GM04504 (cell line): Measurements from ENCODE around the gene MTMR1.
A peak's percentile ranks its signal among the peaks of the same experiment; 100 is the strongest.

Experiments used
- DNase-seq: peaks from one replicate; pipeline ENCODE4 v3.0.0-alpha.2; 2012; ENCODE audit warnings: low read depth

The MTMR1 gene

DNA sequence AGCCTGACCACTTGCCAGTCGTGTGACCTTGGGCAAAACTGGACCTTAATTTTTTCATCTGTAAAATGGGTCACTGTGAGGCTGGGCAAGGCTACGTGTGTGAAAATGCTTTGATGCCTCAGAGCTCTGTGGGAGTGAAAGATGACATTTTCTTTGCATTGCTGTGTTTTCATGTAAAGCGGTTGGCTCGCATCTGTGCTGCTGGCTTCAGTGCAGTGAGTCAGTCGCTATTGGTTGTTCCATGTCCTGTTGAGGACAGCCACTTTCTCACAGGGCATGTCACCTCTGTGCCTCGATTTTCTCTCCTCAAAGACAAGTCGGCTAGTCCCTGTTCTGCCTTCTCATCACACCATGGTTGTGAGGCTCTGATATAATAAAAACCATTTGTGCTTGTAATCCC lies 4.4 kb downstream of the MTMR1 start:
- no peak for DNase-seq

DNA sequence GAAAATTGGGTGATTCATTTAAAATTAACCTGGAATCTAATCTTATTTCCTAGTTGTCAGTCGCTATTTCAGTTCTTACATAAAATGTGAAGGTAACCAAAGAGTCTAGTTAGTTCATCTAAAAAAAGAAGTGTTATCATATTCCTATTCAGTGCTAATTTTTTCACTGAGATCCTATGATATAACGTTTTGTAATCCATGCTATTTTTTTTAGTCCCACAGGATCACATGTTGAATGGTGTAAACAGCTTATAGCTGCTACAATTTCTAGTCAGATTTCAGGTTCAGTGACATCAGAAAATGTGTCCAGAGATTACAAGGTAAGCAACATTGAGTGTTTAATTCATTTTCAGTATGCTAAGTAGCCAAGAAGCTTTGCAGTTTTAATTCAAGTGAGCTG lies 5.8 kb downstream of the MTMR1 start:
- no peak for DNase-seq

DNA sequence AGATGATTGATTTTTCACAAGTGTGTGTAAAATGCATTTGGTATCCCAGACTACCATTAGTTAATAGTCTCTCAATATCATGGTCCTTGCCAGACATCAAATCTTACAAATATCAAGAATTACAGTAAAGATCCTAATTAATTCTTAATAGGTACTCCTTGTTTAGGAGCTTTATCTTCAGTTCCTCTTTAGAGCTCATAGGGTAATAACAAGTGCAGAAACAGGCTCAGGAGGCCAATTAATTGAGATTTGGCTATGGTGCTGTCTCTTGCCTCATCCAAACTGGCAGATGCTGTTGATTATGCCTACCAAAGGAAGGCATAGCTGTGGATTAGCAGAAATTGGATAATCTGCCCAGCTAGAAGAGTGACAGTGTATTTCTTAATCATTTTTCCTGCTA lies 6.9 kb downstream of the MTMR1 start:
- DNase-seq, result no peak

DNA sequence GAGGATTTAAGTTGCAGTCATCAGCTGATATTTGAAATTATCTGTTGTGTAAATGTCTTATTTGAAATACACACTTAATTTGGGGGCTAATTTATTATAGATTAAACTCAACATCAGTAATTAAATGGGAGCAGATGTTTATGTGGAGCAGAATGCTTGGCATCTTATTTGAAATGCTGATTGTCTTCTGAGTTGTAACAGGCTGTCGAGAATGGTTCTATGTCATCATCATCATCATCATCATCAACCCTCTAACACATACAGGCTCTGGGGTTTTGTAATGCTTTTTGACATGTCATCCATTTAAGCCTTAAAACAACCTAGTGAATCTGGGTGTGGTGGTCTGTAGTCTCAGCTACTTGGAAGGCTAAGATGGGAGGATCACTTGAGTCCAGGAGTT lies 8.2 kb downstream of the MTMR1 start:
- DNase-seq, result no peak

DNA sequence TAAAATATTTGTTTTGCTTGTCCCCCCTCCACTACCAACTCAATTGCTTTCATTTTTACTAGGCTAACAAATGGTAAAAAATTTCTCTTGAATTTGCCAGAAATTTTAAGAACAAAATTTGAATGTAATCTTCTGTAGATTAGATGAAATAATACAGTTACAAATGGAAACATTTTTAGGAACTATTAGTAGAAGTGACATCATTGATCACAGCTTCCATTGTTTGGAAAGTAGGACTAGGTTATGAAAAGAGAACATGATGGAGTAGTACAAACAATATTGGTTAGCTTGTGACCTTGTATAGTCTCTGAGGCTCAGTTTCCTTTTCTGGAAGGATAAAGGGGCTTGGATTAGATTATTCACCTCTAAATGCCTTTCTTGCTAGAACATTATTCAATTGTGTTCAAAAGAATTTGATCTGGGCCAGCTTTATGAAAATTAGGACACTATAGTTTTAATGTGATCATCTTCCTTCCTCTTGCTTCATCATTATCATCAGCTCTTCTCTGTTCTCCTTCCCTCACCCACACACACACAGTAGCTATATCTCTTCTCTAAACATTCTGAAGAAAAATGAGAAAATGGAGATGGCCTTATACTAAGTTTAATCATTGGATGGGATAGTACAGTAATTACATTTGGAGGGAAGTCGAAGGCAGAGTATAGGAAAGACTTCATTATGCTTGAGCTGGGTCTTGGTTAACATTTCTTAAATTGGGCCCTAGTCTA lies 9.9 kb downstream of the MTMR1 start:
- DNase-seq, result no peak

DNA sequence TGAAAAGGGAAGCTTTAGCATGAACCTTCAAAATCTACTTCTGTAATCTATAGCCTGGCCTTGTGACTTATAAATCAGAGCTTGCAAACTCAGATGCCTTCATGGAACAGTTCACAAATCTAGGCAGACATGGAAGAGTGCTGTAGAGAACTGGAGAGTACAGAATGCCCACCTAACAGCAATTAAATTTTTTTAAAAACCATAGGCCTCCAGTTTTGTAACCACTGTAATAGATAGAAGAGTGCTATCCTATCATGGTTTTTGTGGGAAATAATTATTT lies 10.4 kb downstream of the MTMR1 start:
- no peak for DNase-seq

DNA sequence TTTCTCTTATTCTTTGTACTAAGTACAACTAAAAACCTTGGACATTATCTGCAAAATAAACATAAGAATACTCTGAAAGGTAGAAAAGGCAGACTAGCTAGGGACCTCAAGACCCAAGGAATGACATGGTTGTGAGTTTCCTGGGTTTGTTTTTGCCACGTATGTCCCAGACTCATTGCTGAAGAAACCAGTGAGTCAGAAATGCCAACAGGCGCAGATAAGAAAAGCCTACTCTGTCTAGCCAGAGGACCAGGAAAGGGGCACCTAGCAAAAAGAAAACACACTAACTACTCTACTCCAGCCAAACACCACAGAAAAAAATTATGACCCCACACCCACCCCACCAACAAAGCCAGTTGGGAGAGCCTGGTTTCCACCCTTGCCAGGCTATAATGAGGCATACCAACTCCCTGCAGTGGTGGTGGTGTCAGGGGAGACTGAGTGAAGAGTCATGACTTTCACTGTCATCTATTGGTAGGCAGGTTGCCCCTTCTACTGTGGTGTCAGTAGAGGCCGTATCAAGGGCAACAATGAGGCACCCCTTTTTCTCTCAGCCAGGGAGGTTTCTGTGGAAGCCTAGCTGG lies 10.9 kb downstream of the MTMR1 start:
- no peak for DNase-seq

DNA sequence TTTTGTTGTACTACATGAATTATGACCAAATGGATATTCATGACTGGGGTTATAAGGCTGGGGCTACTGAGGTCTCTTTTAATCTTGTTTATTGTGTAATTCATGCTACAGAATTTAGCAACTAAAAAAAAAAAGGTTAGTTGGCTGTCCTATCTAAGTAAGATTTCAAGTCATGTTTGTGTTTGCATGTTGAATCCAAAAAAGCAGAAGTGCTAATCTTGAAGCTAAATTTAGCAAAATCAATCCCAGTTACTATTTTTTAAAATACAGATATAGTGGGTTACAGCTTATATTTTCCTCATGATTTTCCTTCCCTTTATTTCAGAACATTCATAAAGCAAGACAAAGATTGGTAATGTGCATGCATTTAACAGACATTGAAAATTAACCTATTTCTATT lies 19.4 kb downstream of the MTMR1 start:
- no peak for DNase-seq

DNA sequence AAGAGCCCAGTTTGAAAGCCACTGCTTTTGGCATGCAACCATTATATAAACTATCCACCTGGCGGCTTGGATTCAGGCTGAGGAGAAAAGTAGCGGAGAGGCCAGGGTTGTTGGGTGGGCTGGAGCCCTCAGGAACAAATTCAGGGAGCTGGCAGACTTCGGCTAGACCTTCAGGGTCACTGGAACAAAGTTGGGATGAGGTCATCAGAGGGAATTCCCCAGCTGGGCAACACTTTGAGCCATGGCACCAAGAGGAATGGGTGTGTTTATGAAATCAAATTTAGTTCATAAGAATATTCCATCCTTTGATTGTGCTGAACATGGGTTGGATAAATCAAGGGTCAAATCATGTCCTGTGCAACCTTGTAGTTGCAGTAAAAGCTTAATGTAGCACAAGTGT lies 22.0 kb downstream of the MTMR1 start:
- DNase-seq, result no peak

DNA sequence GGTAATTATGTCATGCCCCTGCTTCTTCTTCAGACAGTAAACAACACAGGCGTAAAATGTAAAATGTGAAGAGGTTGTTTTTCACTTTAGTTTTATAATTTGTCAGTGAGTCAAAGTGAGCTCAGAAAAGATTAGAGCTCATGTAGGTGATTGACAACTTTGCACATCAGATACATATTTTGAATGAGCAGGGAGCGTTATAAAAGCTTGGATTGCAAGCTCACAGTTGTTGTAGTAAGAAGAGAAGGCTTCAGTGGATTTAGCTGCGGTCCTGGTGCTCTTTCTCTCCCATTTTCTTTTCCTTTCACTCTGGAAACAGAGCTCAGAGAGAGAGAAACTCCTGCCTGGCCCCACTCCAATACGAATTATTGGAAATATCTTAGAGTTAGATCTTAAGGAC lies 26.4 kb downstream of the MTMR1 start:
- DNase-seq, result no peak

DNA sequence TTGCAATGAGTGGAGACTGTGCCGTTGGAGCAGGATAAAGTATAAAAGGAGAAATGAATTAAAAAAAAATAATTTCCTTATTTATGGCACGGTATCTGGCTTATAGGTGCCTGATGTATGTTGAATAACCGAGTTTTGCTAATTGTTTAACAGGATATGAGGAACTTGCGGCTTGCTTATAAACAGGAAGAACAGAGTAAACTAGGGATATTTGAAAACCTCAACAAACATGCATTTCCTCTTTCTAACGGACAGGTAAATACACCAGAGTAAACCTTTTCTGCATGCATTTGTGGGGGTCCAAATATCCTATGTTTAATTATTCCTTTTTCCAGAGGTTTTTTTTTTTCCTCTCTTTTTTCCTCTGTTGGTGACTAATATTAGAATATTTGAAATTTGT lies 36.8 kb downstream of the MTMR1 start:
- DNase-seq, result no peak

DNA sequence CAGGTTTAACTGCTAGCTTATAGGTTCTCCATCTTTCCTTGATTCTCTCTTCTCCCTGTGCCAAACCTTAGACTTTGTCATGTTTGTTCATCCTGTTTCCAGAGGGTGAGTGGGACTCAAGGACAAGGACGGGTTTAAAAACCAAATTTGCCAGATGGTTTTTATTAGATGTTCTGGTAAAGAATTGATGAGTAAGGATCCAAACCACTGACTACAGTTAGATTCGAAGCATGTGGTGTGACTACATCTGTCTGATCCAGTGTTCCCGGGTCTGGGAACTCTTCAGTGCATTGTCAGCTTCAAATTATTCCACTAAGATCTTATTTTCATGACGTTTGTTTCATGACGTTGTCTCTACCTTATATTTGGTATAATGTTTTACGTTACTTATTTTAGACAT lies 37.5 kb downstream of the MTMR1 start:
- peak; percentile 55 for DNase-seq

DNA sequence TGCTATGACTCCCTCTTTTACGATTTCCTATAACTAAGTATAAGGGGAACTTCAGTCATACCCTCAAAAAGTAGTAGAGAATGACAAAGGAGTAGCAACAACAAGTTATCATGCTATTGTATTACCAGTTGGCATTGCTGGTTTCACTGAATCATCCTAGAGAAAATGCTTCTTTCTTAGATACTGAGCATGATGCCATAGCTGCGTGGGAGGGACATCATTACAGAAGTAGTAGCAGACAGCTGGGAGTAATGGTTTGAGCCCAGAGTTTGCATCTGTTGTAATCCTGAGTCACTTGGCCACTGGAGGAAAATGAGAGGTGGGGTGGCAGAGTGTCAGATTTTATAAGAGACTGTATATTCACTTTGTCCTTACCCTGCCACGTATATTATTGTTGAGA lies 38.6 kb downstream of the MTMR1 start:
- DNase-seq, result peak; percentile 86

DNA sequence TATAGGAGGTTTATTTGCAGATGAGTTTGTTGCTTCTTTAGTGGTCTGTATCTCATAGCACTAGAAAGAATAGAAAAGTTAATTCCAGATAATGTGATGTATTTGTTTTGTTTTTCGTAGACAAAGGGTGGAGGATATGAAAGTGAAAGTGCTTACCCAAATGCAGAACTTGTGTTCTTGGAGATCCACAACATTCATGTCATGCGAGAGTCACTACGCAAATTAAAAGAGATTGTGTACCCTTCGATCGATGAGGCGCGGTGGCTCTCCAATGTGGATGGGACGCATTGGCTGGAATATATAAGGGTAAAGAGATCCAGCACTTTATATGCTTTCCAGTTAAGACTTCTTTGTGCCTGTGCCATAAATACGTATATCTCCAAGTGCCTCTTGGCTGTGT lies 43.3 kb downstream of the MTMR1 start:
- DNase-seq, result no peak

DNA sequence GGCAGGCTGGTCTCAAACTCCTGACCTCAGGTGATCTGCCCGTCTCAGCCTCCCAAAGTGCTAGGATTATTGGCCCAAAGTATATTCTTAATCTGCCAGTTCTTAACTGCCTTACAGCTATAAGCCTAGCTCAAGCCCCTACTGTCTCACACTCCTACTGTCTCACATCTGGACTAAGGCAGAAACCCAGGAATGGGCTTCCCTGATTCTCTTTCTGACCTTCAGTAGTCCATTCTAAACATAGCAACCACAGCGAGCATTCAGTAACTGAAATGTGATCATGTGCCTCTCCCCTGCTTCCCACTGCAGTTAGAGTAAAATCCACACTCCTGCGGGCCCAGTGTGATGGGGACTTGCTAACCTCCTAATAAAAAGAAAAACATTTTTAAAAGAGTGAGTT lies 58.9 kb downstream of the MTMR1 start:
- DNase-seq, result no peak

DNA sequence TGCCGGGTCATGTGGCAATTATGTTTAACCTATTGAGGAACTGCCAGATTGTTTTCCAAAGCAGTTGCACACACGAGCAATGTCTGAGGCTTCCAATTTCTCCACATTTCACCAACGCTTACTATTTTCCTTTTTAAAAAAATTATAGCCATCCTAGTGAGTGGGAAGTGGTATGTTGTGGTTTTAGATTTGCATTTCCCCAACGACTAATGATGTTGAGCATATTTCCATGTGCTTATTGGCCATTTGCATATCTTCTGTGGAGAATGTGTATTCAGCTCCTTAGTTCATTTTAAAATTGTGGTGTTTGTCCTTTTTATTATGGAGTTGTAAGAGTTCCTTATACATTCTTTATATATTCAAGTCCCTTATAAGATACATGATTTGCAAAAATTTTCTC lies 60.2 kb downstream of the MTMR1 start:
- no peak for DNase-seq

DNA sequence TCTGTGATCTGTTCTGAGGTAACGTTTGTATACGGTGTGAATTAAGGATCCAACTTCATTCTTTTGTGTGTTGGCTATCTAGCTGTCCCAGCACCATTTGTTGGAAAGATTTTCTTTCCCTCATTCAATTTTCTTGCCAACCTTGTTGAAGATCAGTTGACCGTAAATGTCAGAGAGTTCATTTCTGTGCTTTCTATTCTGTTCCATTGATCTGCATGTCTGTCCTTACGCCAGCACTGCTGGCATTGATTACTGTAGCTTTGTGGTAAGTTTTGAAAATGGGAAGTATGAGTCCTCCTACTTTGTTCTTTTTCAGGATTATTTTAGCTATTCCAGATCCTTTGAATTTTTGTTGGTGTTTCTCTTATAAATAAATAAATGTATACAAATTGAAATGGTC lies 60.8 kb downstream of the MTMR1 start:
- no peak for DNase-seq

DNA sequence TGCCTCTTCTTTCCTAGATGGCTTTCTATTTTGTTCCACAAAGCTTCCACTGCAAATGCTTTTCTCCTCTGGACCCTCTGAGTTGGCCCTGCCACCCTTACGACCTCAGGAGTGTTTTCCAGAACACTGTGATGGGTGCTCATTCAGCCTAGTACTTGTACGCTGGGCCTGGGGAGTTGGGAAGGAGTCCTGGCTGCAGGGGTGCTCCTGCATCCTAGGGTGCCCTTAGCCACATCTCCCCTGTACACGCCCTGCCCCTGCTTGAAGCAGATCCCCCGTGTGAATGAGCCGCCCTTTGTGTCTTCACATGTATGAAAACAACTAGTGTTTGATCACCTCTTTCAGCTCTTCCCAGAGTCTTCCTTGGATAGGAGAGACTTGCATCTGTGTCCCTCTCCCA lies 64.2 kb downstream of the MTMR1 start:
- DNase-seq, result no peak

DNA sequence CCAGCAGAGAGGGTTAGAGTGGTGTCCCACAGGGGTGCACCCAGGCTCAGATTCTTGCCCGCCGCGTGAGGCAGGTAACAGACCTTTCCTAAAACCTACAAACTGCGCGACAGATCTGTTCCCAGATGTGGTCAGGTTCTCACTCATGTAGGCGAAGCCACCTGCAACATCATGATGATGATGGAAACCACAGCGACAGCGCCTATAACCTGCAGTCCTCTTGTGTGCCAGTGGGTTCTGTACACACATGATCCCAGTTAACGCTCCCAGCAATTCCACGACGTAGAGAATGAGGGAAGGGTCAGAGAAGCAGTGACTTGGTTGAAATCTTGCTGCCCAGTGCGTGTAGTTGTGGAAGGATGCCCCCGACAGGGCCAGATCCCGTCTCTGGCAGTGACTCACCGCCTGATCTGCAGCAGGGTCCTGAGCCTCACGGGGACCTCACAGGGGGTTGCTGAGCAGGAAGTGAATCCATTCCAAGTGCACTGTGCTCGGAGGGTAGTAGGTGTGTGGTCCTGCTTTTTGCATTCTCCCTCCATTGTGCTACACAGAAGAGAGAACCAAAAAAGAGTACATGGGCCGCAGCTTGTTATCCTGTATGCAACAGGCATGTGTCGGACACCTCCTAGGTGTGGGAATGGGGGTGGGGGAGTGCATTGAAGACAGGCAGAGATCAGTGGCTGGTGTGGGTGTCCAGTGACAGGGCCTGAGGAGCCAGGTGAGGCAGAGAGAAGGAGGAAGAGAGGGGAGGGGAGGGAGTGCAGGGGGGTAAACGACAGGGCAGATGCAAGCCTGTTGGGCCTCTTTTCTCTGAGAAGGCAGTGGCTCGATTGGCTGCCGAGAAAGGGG lies 66.6 kb downstream of the MTMR1 start:
- no peak for DNase-seq

DNA sequence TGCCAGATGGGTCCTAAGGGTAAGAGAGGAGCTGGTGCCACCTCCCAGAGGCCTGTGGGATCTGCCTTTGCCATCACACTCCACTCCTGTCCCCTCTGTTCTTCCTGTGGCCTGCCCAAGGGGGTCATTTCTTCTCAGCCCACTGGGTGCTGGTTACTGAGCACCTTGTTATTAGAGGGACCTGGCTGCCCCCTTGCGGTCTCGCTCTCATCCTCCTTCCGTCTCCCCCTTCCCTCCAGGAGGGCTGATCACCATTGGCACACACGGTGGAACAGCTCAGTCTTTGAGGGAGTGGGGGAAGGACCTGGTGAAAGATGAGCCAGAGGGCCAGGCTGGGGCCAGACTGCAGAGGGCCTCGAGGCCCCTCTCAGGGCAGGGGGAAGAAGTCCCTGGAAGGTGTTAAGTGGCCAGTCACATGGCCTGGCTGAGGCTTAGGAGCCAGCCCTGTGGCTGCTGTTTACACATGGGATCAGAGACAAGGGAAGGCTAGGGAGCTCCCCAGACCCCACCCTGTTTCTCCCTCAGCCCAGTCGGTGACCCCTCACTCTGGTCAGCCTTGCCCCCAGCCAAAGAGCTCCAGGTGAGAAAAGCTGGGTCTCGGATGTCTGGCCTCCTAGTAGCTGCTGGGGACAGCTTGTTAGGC lies 68.1 kb downstream of the MTMR1 start:
- no peak for DNase-seq

DNA sequence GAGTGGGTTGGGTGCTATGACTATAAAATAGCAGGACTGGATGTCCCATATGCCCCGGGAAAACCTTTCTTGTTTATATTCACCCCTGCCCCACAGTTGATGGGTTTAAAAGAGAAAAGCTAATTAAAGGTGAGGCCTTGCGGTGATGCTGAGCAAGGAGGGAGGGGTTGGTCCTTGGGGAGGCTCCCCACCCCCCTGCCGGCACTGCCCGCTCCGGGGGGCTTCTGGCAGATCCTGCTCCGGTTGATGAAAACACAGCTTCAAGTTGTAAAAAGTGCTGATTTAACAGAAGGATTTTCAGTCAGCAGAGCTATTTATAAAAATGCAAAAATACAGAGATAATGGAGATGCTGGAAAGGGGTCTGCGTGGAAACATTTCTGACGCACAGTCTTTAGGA lies 68.6 kb downstream of the MTMR1 start:
- no peak for DNase-seq

DNA sequence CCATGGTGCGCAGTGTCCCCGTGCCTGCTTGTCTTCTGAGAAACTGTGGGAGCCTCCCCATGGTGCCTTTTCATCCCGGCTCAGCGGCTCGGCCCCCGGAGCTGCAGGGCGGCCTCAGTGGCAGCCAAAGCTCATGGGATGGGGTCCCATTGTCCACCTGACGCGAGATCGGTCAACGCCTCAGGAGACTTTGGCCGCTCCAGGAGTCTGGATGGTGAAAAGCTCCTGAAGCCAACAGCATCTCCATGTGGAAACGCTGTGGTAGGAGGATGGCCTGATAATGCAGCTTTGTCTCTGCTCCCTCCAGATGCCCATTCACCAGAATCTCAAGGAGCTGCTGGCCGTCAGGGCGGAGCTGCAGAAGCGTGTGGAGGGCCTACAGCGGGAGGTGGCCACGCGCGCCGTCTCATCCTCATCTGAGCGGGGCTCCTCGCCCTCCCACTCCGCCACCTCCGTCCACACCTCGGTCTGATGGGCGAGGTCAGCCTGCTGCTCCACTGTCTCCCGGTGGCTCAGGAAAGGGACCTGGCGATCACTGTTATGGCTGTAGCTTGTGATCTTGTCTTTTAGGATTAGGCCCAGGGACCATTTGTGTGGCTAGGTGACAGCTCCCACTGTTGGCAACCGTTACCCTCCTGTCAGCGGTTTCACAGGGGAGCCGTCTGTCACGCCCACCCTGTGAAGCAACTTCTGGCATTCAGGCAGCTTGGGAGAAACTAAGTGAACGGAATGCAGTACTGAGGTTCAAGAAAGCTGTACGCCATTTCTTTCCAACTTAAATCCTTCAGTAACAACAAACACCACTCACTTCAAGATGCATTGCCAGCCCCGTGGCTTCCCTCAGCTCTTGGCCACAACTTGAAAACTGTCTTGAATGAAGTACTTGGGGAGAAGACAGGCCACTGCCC lies 69.3 kb downstream of the MTMR1 start:
- no peak for DNase-seq
